Measurements from ENCODE around the gene PLEKHA5. TPM values are rescaled to one million over a fixed set of nuclear protein-coding genes. Genes with fewer than 3 reads are reported as not detected.
"Not testable (repeated sequence)": the region's sequence is repeated elsewhere in the genome, so short reads cannot be mapped to it uniquely, and the experiment has no call there.

Gene PLEKHA5
- total and polyA plus RNA-seq, 4 experiments from 2014 or later: 0.43 to 15.9 (median 13.3) TPM

DNA sequence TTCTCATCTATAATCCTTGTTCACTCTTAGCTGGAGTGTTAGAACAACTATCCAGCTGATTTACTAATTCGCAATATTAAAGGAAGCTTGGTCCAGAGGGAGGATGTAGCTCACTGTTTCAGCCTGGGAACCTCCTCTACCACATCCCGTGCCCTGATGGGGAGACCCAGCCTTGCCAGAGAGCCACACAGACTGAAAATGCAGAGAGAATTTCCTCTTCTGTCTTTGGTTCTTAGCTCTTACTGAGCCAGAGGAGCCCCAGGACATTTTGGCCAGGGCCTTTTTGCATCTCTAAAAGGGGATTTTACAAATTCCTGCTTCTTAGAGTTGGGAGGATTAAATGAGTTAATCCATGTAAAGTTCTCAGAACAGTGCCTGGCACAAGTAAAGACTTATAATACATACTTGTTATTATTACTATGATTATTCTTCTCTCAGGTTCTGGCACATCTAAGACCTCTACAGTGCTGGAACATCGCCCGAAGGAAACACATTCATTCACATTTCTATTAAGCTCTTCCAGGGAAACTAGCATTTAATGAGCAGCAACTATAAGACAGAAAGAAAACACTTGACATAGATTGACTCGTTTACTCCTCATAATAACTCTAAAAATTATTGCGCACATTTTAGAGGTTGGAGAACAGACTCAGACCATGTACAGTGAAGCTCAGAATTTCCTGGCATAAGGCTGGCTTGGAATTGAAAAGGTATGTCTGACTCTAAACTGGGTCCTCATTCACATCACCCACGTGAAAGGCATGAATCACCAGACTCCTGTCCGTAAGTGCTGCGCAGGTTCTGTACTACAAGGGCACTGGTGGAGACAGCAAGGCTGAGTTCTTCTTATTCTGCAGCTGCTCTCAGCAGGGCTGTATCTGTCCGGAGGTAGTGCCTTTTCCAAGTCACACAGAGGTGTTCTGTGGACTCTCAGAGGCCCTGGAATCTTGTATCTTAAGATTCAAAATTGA lies 282.0 kb downstream of the PLEKHA5 start:
- peaks cover 0 to 3% (median 0%) of the 10 kb centered on the region in 8 donors for H3K9me3 Mint-ChIP-seq
- H3K4me3 Mint-ChIP-seq: no peak overlapping the region
- no peak for DNase-seq
- H3K27ac Mint-ChIP-seq: no peak overlapping the region
- ChIA-PET CTCF (ENCODE audit: partially characterized antibody) (interaction anchor here (1.1 kb wide), 1 partner anchor 123 kb away, joined by 4 read pairs; no protein-coding TSS in a partner anchor), POLR2A (ENCODE audit: partially characterized antibody) (no interaction called here)
- H3K4me3 ChIP-seq (ENCODE audit: low read length in 2 of 2): no peak overlapping the region
- H3K27me3 ChIP-seq (ENCODE audit: insufficient read depth, low read length): no peaks in the 10 kb centered on the region
- H3K4me1 ChIP-seq (ENCODE audit: insufficient read depth, low read length): no peaks in the 10 kb centered on the region
- no peak overlapping the region for H3K27ac ChIP-seq (ENCODE audit: low read depth, low read length)
- H3K4me1 Mint-ChIP-seq: no peaks in the 10 kb centered on the region
- H3K9me3 ChIP-seq (ENCODE audit: control insufficient read depth in 1 of 2, low read length in 2 of 2): no peaks in the 10 kb centered on the region
- intact Hi-C loops (cut with micrococcal nuclease): no loop called here
- H3K36me3 Mint-ChIP-seq: no peaks in the 10 kb centered on the region
- H3K36me3 ChIP-seq (ENCODE audit: insufficient read depth, low read length): no peaks in the 10 kb centered on the region
- no peaks in the 10 kb centered on the region for H3K27me3 Mint-ChIP-seq

GRCh38 chr12:19412844-19413243 lies 283.3 kb downstream of the PLEKHA5 start:
- Histone ChIP-seq H3K27ac (ENCODE audit: low read depth, low read length) (no peak overlapping the region), H3K9me3 (ENCODE audit: control insufficient read depth in 1 of 2, low read length in 2 of 2) (no peaks in the 10 kb centered on the region), H3K27me3 (ENCODE audit: insufficient read depth, low read length) (no peaks in the 10 kb centered on the region), H3K4me3 (ENCODE audit: low read length in 2 of 2) (no peak overlapping the region), H3K4me1 (ENCODE audit: insufficient read depth, low read length) (no peaks in the 10 kb centered on the region), H3K36me3 (ENCODE audit: insufficient read depth, low read length) (no peaks in the 10 kb centered on the region)
- no peaks in the 10 kb centered on the region for H3K4me1 Mint-ChIP-seq
- H3K27me3 Mint-ChIP-seq: no peaks in the 10 kb centered on the region
- no peaks in the 10 kb centered on the region for H3K36me3 Mint-ChIP-seq
- POLR2A ChIA-PET (ENCODE audit: partially characterized antibody): no interaction called here
- H3K27ac Mint-ChIP-seq: no peak overlapping the region
- CTCF ChIA-PET (ENCODE audit: partially characterized antibody): no interaction called here
- H3K4me3 Mint-ChIP-seq: no peak overlapping the region
- no peak for DNase-seq
- H3K9me3 Mint-ChIP-seq: no peaks in the 10 kb centered on the region
- intact Hi-C loops (cut with micrococcal nuclease): no loop called here

DNA sequence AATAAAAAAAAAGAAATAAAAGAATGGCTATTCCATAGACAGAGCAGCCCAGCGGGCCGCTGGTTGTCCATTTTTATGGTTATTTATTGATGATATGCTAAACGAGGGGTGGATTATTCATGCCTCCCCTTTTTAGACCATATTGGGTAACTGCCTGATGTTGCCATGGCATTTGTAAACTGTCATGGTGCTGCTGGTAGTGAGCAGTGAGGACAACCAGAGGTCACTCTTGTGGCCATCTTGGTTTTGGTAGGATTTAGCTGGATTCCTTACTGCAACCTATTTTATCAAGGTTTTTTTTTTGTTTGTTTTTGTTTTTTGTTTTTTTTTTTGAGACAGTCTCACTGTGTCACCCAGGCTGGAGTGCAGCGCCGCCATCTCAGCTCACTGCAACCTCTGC lies 284.0 kb downstream of the PLEKHA5 start:
- H3K36me3 ChIP-seq (ENCODE audit: insufficient read depth, low read length); H3K9me3 ChIP-seq (ENCODE audit: control insufficient read depth in 1 of 2, low read length in 2 of 2); intact Hi-C loops (cut with micrococcal nuclease); H3K4me1 ChIP-seq (ENCODE audit: insufficient read depth, low read length); DNase-seq; H3K36me3 Mint-ChIP-seq; CTCF ChIA-PET (ENCODE audit: partially characterized antibody); H3K27ac ChIP-seq (ENCODE audit: low read depth, low read length); POLR2A ChIA-PET (ENCODE audit: partially characterized antibody); H3K9me3 Mint-ChIP-seq; H3K4me1 Mint-ChIP-seq; H3K27me3 ChIP-seq (ENCODE audit: insufficient read depth, low read length); H3K4me3 Mint-ChIP-seq; H3K27me3 Mint-ChIP-seq; H3K4me3 ChIP-seq (ENCODE audit: low read length in 2 of 2); H3K27ac Mint-ChIP-seq: not testable (repeated sequence)

GRCh38 chr12:19415563-19415962 lies 286.0 kb downstream of the PLEKHA5 start:
- Mint-ChIP-seq H3K4me1 (peaks cover 0 to 1% (median 0%) of the 10 kb centered on the region in 4 donors), H3K27ac (no peak overlapping the region), H3K4me3 (no peak overlapping the region), H3K27me3 (no peaks in the 10 kb centered on the region), H3K36me3 (no peaks in the 10 kb centered on the region), H3K9me3 (no peaks in the 10 kb centered on the region)
- Histone ChIP-seq H3K27ac (ENCODE audit: low read depth, low read length) (no peak overlapping the region), H3K9me3 (ENCODE audit: control insufficient read depth in 1 of 2, low read length in 2 of 2) (no peaks in the 10 kb centered on the region), H3K4me3 (ENCODE audit: low read length in 2 of 2) (no peak overlapping the region), H3K36me3 (ENCODE audit: insufficient read depth, low read length) (no peaks in the 10 kb centered on the region), H3K27me3 (ENCODE audit: insufficient read depth, low read length) (no peaks in the 10 kb centered on the region), H3K4me1 (ENCODE audit: insufficient read depth, low read length) (no peaks in the 10 kb centered on the region)
- ChIA-PET POLR2A (ENCODE audit: partially characterized antibody) (interaction anchor here (0.8 kb wide), 1 partner anchor 24 kb away, joined by 3 read pairs; the partner anchor contains the start of gene AEBP2), CTCF (ENCODE audit: partially characterized antibody) (no interaction called here)
- intact Hi-C loops (cut with micrococcal nuclease): no loop called here
- no peak for DNase-seq

GRCh38 chr12:19419086-19419485 lies 289.6 kb downstream of the PLEKHA5 start:
- H3K27ac Mint-ChIP-seq: no peak overlapping the region
- Histone ChIP-seq H3K9me3 (ENCODE audit: control insufficient read depth in 1 of 2, low read length in 2 of 2) (no peaks in the 10 kb centered on the region), H3K4me3 (ENCODE audit: low read length in 2 of 2) (no peak overlapping the region), H3K36me3 (ENCODE audit: insufficient read depth, low read length) (no peaks in the 10 kb centered on the region), H3K27ac (ENCODE audit: low read depth, low read length) (no peak overlapping the region), H3K4me1 (ENCODE audit: insufficient read depth, low read length) (no peaks in the 10 kb centered on the region), H3K27me3 (ENCODE audit: insufficient read depth, low read length) (no peaks in the 10 kb centered on the region)
- H3K36me3 Mint-ChIP-seq: no peaks in the 10 kb centered on the region
- POLR2A ChIA-PET (ENCODE audit: partially characterized antibody): no interaction called here
- DNase-seq: no peak
- no peaks in the 10 kb centered on the region for H3K27me3 Mint-ChIP-seq
- intact Hi-C loops (cut with micrococcal nuclease): no loop called here
- no peak overlapping the region for H3K4me3 Mint-ChIP-seq
- CTCF ChIA-PET (ENCODE audit: partially characterized antibody): no interaction called here
- H3K4me1 Mint-ChIP-seq: peaks cover 0 to 1% (median 0%) of the 10 kb centered on the region in 4 donors
- no peaks in the 10 kb centered on the region for H3K9me3 Mint-ChIP-seq

DNA sequence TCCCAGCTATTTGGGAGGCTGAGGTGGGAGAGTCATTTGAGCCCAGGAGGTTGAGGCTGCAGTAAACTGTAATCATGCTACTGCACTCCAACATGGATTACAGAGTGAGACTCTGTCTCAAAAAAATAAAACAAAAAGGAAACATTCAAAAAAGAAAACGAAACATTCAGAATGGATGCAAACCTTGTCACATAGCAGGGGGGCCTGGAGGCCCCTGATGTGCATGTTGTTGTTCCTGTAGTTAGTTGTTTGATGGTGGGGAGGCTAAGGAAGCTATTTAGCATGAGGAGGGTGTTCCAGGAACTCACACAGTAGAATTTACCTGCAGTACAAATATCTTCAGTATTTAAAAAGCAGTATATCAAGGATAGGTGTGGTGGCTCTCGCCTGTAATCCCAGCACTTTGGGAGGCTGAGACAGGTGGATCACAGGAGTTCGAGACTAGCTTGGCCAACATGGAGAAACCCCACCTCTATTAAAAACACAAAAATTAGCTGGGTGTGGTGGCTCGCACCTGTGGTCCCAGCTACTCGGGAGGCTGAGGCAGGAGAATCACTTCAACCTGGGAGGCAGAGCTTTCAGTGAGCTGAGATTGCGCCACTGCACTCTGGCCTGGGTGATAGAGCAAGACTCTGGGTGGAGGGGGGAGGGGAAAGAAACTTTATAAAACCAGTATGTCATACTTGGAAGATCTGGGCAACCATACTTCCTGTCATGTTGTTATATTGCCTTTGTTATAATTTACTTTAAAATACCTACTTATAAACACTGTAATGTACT lies 292.2 kb downstream of the PLEKHA5 start:
- Mint-ChIP-seq H3K4me3 (no peak overlapping the region), H3K36me3 (no peaks in the 10 kb centered on the region), H3K27me3 (no peaks in the 10 kb centered on the region), H3K27ac (no peak overlapping the region), H3K9me3 (no peaks in the 10 kb centered on the region), H3K4me1 (peaks cover 0 to 1% (median 0%) of the 10 kb centered on the region in 4 donors)
- intact Hi-C loops (cut with micrococcal nuclease): no loop called here
- Histone ChIP-seq H3K9me3 (ENCODE audit: control insufficient read depth in 1 of 2, low read length in 2 of 2) (no peaks in the 10 kb centered on the region), H3K4me1 (ENCODE audit: insufficient read depth, low read length) (no peaks in the 10 kb centered on the region), H3K36me3 (ENCODE audit: insufficient read depth, low read length) (no peaks in the 10 kb centered on the region), H3K27me3 (ENCODE audit: insufficient read depth, low read length) (no peaks in the 10 kb centered on the region), H3K4me3 (ENCODE audit: low read length in 2 of 2) (no peak overlapping the region), H3K27ac (ENCODE audit: low read depth, low read length) (no peak overlapping the region)
- DNase-seq: no peak
- ChIA-PET CTCF (ENCODE audit: partially characterized antibody) (no interaction called here), POLR2A (ENCODE audit: partially characterized antibody) (no interaction called here)

GRCh38 chr12:19423166-19423930 lies 293.8 kb downstream of the PLEKHA5 start:
- Histone ChIP-seq H3K27ac (ENCODE audit: low read depth, low read length) (no peak overlapping the region), H3K36me3 (ENCODE audit: insufficient read depth, low read length) (no peaks in the 10 kb centered on the region), H3K4me1 (ENCODE audit: insufficient read depth, low read length) (no peaks in the 10 kb centered on the region), H3K9me3 (ENCODE audit: control insufficient read depth in 1 of 2, low read length in 2 of 2) (no peaks in the 10 kb centered on the region), H3K4me3 (ENCODE audit: low read length in 2 of 2) (no peak overlapping the region), H3K27me3 (ENCODE audit: insufficient read depth, low read length) (no peaks in the 10 kb centered on the region)
- DNase-seq: no peak
- no peaks in the 10 kb centered on the region for H3K9me3 Mint-ChIP-seq
- intact Hi-C loops (cut with micrococcal nuclease): no loop called here
- H3K27ac Mint-ChIP-seq: no peak overlapping the region
- H3K4me1 Mint-ChIP-seq: peaks cover 2 to 4% (median 3%) of the 10 kb centered on the region in 4 donors
- H3K27me3 Mint-ChIP-seq: no peaks in the 10 kb centered on the region
- POLR2A ChIA-PET (ENCODE audit: partially characterized antibody): no interaction called here
- no peaks in the 10 kb centered on the region for H3K36me3 Mint-ChIP-seq
- no peak overlapping the region for H3K4me3 Mint-ChIP-seq
- CTCF ChIA-PET (ENCODE audit: partially characterized antibody): no interaction called here

Data from CD4-positive, alpha-beta memory T cell (primary cell).